KOPT-K1 (cell line): ENCODE measurements around the gene MAGEF1.
A peak's percentile ranks its signal among the peaks of the same experiment; 100 is the strongest.

ENCODE experiments used
- H3K27ac ChIP-seq: fragments of 200-600 bp; sonication (generic); 2 replicates; pipeline ENCODE4 v1.5.1; 2016; ENCODE audit warnings: antibody characterized with exemption, mild to moderate bottlenecking, low read depth, low read length; ENCODE audit not compliant: poor library complexity, severe bottlenecking
- H3K36me3 ChIP-seq: fragments of 200-600 bp; sonication (generic); 2 replicates; pipeline ENCODE4 v1.5.1; 2017; ENCODE audit warnings: antibody characterized with exemption, mild to moderate bottlenecking, low read length, moderate library complexity; ENCODE audit not compliant: insufficient read depth
- H3K9me3 ChIP-seq: fragments of 200-600 bp; sonication (generic); 2 replicates; pipeline ENCODE4 v1.5.1; 2017; ENCODE audit warnings: antibody characterized with exemption, low read length, mild to moderate bottlenecking; ENCODE audit not compliant: insufficient read depth, poor library complexity, severe bottlenecking

Gene MAGEF1, protein sequence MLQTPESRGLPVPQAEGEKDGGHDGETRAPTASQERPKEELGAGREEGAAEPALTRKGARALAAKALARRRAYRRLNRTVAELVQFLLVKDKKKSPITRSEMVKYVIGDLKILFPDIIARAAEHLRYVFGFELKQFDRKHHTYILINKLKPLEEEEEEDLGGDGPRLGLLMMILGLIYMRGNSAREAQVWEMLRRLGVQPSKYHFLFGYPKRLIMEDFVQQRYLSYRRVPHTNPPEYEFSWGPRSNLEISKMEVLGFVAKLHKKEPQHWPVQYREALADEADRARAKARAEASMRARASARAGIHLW

DNA sequence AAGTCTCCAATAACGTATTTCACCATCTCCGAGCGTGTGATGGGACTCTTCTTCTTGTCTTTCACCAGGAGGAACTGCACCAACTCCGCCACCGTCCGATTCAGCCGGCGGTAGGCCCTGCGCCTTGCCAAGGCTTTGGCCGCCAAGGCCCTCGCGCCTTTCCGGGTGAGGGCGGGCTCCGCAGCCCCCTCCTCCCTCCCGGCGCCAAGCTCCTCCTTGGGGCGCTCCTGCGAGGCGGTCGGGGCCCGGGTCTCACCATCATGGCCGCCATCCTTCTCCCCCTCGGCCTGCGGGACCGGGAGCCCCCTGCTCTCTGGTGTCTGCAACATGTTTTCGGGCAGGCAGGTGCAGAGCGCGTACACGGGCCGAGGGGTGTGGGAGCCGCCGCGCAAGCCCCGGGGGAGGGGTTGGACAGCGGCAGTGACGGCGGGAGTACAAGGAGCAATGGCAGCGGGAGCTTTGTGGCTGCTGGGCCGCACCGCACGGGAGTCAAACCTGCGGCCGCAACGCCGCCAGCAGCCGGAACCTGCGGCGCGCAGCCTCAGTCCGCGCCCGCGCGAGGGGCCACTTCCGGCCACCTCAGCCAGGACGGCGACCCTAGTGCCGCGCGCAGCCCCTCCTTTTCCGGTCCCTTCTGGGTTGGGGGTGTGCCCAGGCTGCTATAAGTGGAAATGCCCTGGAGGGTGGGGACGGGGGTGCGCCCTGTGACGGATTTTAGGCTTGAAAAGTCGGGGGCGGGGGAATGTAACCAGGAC lies at the start of gene MAGEF1:
Gene MAGEF1 (minus strand): TSS at position 572 of the 755 bp plus-strand sequence. CDS start 243 bp downstream, at position 329.
- peaks cover 16% of the 10 kb centered on the region for H3K9me3 ChIP-seq
- 0 out of 2 replicates have a peak, but pooled peaks cover 4% of the 10 kb centered on the region for H3K36me3 ChIP-seq
- peak within 1 kb of the TSS; percentile 67 for H3K27ac ChIP-seq

GRCh38 chr3:184761075-184761841 lies 49.4 kb upstream of the MAGEF1 start:
- Histone ChIP-seq H3K36me3 (no peaks in the 10 kb centered on the region), H3K27ac (no peak overlapping the region), H3K9me3 (no peaks in the 10 kb centered on the region)

GRCh38 chr3:184760337-184761074 lies 48.6 kb upstream of the MAGEF1 start:
- Histone ChIP-seq H3K9me3 (no peaks in the 10 kb centered on the region), H3K36me3 (no peaks in the 10 kb centered on the region), H3K27ac (no peak overlapping the region)

- Histone ChIP-seq H3K36me3 (no peaks in the 10 kb centered on the region), H3K9me3 (no peaks in the 10 kb centered on the region), H3K27ac (no peak overlapping the region)
Measured at GRCh38 chr3:184759666-184760200, 47.9 kb upstream of the MAGEF1 start.

DNA sequence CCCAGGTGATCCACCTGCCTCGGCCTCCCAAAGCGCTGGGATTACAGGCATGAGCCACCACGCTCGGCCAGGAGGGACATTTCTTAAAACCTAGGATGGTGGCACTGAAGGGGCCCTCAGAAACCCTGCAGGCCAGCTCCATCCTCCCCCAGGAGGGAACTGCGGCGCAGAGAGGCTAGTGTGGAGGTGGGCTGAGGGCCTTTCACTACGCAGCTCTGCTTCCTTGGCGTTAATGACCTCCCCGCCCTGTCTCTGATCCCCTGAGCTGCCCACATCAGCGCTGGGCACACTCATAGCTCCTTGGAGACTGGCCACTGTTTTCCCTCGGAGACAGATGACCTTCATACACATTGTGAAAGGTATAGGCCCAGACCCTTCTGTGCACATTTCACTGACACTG lies 46.2 kb upstream of the MAGEF1 start:
- H3K27ac ChIP-seq = no peak overlapping the region
- H3K9me3 ChIP-seq = no peaks in the 10 kb centered on the region
- no peaks in the 10 kb centered on the region for H3K36me3 ChIP-seq

- Histone ChIP-seq H3K9me3 (no peaks in the 10 kb centered on the region), H3K36me3 (no peaks in the 10 kb centered on the region), H3K27ac (no peak overlapping the region)
Measured at GRCh38 chr3:184757022-184757651, 45.3 kb upstream of the MAGEF1 start.

GRCh38 chr3:184756151-184757021 lies 44.5 kb upstream of the MAGEF1 start:
- Histone ChIP-seq H3K36me3 (no peaks in the 10 kb centered on the region), H3K27ac (no peak overlapping the region)

DNA sequence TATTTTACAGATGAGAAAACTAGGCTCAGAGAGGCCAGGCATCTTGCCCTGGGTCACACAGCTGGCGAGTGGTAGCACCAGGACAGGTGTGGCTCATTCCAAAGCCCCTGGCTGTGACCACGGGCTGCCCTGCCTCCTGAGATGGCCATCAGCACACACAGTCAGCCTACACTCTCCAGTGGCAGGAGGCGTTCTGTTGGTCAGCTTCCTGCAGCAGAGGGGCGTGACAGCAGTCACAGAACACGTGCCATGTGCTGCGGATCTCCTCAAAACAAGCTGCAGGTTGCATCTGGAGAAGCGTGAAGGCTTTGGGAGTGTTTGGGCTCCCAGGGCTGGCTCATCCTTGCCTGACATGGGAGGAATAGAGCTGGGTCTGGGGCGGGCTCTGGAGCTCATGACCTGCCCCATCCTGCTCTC lies 43.5 kb upstream of the MAGEF1 start:
- Histone ChIP-seq H3K9me3 (no peaks in the 10 kb centered on the region), H3K36me3 (no peaks in the 10 kb centered on the region), H3K27ac (no peak overlapping the region)

More at GRCh38 chr3:184756151-184757021, 44.5 kb upstream of the MAGEF1 start:
- H3K9me3 ChIP-seq = no peaks in the 10 kb centered on the region

- Histone ChIP-seq H3K27ac (no peak overlapping the region), H3K9me3 (no peaks in the 10 kb centered on the region)
Measured at GRCh38 chr3:184752361-184752760, 40.5 kb upstream of the MAGEF1 start.

GRCh38 chr3:184751204-184752040 lies 39.6 kb upstream of the MAGEF1 start:
- H3K36me3 ChIP-seq = no peaks in the 10 kb centered on the region

More at GRCh38 chr3:184752361-184752760, 40.5 kb upstream of the MAGEF1 start:
- no peaks in the 10 kb centered on the region for H3K36me3 ChIP-seq

GRCh38 chr3:184750349-184751083 lies 38.7 kb upstream of the MAGEF1 start:
- Histone ChIP-seq H3K9me3 (no peaks in the 10 kb centered on the region), H3K36me3 (no peaks in the 10 kb centered on the region), H3K27ac (no peak overlapping the region)

More at GRCh38 chr3:184751204-184752040, 39.6 kb upstream of the MAGEF1 start:
- H3K27ac ChIP-seq = no peak overlapping the region
- H3K9me3 ChIP-seq = no peaks in the 10 kb centered on the region

- Histone ChIP-seq H3K9me3 (no peaks in the 10 kb centered on the region), H3K27ac (no peak overlapping the region), H3K36me3 (no peaks in the 10 kb centered on the region)
Measured at GRCh38 chr3:184749168-184749744, 37.4 kb upstream of the MAGEF1 start.
